Measurements from ENCODE around the gene KAT2A.

KAT2A gene

DNA sequence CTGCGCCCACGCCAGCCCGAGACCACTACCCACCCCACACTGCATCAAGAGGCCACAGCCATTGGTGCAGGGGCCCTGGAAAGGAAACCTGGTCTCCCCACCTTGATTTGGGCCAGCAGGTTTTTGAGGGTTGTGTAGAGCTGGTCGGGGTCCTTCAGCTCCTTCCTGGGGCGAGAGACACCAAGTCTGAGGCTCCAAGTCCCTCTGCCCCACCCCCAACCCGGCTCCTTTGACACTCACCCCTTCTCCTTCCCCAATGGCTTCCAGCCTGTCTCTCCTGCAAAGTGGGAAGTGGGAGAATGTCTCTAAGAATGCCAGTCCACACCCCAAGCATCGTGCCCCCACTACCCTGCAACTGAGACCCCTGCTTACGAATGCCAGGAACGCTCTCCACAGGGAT is 7.0 kb downstream of the KAT2A start:
- DNase-seq (ENCODE audit: low read depth in 2 of 2, low spot score in 1 of 2): no peak

- DNase-seq (ENCODE audit: low read depth in 2 of 2, low spot score in 1 of 2): no peak
These were observed 7.7 kb downstream of the KAT2A start for GRCh38 chr17:42113293-42114069.

GRCh38 chr17:42112552-42113176 is 8.5 kb downstream of the KAT2A start, which contains the start of gene DHX58:
DHX58 (minus strand) TSS chr17:42112714; CDS start chr17:42111892, 822 bp downstream.
- peak; percentile 47 to 53 for DNase-seq (ENCODE audit: low read depth in 2 of 2, low spot score in 1 of 2)

- no peak for DNase-seq (ENCODE audit: low read depth in 2 of 2, low spot score in 1 of 2)
These were observed 9.2 kb downstream of the KAT2A start for GRCh38 chr17:42111871-42112551.

DNA sequence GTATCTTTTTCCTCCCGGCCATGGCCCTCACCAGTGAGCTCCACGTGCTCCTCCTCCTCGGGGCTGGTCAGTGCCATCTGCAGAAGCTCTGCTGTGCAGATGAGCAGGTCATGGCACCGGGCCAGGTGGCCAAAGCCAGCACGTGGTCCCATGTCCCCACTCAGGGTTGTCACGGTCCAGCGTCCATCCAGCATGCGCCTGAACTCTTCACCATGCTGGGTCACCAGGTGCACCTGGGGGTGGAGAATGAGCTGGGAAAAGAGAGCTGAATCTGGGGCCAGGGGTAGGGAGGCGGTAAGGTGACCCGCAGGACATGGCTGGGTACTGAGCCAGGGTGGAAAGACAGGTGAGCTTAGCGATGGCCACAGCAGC is 9.9 kb downstream of the KAT2A start:
- DNase-seq (ENCODE audit: low read depth in 2 of 2, low spot score in 1 of 2): no peak

DNA sequence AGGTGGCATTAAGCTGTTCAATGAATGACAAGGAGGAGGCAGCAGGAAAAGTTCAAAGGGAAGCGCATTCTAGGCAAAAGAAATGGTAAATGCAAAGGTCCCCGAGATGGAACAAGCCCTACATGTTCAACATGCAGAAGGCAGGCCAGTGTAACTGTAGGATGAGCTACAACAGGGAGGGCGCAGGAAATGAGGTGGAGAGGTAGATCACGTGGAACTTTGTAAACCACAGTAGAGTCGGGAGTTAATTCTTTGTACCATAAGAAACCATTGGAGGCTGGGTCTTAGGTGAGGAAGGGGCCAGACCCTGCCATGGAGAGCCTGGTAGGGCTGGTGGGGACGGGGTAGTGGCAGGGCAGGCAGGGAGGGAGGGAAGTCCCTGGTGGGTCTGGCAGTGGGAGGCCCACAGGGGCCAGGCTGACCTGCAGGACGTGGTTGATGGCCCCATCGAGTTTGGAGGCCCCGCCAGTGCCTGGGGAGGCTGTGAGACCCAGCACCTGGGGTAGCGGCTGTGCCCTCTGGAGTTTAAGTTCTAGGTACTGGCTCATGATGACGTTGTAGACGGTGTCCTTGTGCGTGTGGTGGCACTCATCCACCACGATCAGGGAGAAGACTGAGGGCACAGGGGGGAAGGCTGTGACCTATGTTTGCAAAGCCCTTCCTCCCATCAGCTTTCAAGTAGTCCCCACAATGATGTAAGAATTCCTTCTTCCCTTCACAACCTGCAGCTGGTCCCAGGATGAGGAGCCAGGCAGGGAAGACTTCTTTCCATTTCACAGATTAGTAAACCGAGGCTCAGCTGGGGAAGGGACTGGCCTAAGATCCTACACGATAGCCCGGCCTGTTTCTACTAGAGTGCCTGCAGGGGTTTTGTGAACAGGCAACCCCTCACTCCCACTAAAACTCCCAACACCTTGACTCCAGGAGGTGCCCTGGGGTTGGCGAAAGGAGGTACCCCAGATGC is 10.6 kb downstream of the KAT2A start:
- DNase-seq (ENCODE audit: low read depth in 2 of 2, low spot score in 1 of 2): no peak

- DNase-seq (ENCODE audit: low read depth in 2 of 2, low spot score in 1 of 2): no peak
These were observed 12.1 kb downstream of the KAT2A start for GRCh38 chr17:42109086-42109485.

DNA sequence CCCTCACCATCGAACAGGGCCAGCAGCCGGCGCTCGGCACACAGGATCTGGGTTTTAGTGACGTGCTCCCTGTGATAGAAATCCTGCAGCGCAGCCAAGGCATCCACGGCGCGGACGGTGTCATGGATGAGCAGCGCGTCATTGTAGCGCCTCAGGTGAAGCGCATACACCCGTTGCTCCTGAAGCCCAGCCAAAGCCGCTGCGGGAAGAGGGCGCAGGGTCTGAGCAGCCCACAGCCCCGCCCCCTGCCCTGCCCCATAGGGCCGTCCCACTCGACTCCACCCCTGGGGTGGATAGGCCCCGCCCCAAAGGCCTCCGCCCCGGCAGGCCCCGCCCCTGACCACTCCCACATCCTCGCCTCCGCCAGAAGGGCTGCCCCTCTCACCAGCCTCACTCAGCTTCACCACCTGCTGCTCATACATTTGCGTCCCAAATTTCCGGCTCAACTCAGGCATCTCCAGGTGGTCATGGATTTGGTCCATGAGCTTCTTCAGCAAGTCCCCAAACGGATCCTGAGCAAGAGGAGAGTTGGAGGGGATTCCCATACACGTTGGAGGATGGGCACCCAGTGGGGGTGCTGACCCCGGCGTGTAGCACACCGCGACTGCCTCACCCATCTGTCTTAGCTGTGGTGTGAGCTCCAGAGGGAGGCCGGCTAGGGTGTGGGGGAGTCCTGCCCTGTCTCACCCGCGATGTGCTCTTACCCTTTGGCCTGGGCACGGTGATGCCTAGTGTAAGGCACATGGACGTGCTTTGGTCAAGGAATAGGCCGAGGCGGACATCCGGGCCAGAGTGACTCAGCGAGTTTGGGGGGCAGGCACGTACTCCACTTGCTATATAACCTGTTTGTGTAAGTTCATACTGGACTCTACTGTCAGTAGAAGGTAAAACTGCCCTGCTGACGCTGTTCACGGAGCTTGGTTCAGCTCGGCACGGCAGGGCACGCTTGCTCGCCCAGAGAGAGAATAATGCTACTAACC is 13.3 kb downstream of the KAT2A start:
- DNase-seq (ENCODE audit: low read depth in 2 of 2, low spot score in 1 of 2): peak; percentile 75 to 84

DNA sequence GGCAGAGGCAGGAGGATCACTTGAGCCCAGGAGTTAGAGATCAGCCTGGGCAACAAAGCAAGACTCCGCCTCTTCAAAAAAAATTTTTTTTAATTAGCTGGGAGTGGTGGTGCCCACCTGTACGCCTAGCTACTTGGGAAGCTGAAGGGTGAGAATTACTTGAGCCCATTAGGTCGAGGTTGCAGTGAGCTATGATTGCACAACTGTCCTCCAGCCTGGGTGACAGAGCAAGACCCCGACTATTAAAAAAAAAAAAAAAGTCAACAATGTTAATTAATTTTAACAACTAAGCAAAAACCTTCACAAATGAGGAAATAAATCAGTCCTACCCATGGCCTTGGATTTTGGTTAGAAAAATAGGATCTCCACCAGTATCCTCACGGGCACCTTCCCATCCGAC is 14.0 kb downstream of the KAT2A start:
- no peak for DNase-seq (ENCODE audit: low read depth in 2 of 2, low spot score in 1 of 2)

GRCh38 chr17:42106009-42106408 is 15.2 kb downstream of the KAT2A start:
- DNase-seq (ENCODE audit: low read depth in 2 of 2, low spot score in 1 of 2): no peak

- DNase-seq (ENCODE audit: low read depth in 2 of 2, low spot score in 1 of 2): no peak
These were observed 16.9 kb downstream of the KAT2A start for GRCh38 chr17:42104264-42104663.

DNA sequence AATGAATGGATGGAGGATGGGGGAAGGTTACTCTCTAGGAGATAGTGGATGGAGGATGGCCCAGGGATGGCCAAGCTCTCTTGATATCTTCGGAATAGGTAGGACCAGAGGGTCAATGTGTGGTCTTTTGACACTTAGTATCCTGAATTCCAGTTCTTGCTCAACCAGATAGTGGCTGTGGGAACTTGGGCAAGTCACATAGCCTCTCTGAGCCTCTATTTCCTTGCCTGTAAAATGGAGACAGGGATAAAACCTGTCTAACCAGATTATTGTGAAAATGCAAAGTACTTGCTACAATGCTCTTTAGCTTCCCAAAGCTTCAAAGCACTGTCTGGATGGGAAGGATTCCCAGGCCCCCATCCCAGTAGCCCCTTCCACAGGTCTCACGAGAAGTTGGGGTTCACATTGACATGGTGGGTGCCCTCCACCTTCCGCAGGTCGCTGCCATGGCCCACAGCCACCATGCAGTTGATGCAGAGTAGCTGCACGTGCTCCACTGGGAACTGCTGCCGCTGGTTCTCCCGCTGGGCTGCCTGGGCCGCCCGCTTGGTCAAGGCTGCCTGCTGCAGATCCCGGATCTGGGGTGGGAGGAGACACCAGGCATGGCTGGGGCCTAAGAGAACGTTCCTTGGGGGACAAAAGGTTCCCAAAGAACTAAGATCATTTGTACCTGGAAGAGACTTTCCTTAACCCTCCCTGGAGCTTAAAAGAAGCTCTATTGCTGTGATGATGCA is 17.8 kb downstream of the KAT2A start:
- DNase-seq (ENCODE audit: low read depth in 2 of 2, low spot score in 1 of 2): no peak

GRCh38 chr17:42101513-42102292 is 19.5 kb downstream of the KAT2A start:
- peak; percentile 39 for DNase-seq (ENCODE audit: low read depth in 2 of 2, low spot score in 1 of 2)

DNA sequence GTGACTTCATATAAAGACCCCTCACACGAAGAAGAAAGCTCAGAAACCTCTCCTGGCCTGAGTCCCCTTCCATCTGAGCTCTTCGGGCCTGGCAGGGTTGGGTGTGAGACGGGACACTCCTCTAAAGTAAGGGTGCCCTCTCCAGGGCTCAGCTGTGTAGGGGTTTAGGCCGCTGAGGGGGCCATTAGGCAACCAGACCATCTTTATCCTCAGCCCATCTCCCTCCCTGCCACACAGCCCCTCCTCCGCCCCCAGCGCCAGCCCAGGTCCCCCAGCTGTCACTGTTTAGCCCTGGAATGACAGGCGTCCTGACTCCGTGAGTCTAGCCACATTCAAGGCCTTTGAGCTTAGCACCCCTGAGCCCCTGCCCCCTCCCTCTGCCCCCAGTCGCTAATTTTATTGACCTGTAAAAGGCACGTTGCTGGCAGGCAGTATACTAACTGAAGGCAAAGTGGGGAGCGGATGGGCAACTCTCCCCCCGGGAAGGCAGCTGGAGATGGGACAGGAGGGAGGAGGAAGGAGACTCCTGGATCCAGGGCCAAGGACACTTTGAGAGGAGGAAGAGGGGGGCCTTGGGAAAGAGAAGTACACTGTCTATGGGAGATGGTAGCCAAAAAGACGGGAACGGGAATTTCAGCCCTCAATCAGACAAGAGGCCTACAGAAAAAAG is 22.3 kb downstream of the KAT2A start:
- no peak for DNase-seq (ENCODE audit: low read depth in 2 of 2, low spot score in 1 of 2)

GRCh38 chr17:42097691-42098631 is 23.2 kb downstream of the KAT2A start, which contains the start of gene ZNF385C:
ZNF385C (minus strand) TSS chr17:42098473; CDS start chr17:42063056, 35,417 bp downstream.
- DNase-seq (ENCODE audit: low read depth in 2 of 2, low spot score in 1 of 2): no peak

DNA sequence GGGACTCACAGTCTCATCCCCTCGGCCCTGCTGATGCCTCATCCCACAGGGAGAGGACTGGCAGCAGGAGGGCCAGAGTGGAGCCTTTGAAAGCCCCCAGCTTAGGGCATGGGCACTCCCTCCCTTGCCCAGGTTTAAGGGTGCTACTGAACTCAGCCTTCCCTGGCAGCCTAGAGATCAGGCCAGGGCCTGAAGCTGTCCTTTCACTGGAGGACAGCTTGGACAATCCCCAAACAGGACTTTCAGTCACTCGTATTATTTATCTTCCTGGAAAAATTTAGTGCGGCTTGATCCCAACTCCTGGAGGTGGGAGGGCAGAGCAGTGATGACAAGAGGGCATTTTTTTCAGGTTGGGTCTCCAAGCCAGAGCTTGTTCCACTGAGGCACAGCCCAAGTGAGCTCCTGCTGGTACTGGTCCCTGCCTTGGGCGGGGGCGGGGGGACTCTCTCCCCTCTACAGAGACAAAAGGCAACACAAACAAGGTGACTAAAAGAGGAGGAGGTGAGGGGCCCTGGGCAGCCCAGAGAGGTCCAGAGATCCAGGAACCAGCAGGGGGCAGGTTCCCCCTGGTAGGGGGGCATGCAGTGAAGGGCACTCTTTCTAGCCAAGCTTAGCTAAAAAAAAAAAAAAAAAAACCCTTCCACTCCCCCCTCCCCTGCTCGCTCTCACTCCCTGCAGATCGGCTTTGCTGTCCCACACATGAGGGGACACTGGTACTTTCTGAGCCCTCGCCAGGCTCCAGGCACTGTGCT is 24.6 kb downstream of the KAT2A start:
- no peak for DNase-seq (ENCODE audit: low read depth in 2 of 2, low spot score in 1 of 2)
